SW 1271 (cell line): Measurements from ENCODE around the gene ZBTB37.
A peak's percentile ranks its signal among the peaks of the same experiment; 100 is the strongest.
"Not testable (repeated sequence)": the region's sequence is repeated elsewhere in the genome, so short reads cannot be mapped to it uniquely, and the experiment has no call there.

Experiments used
- DNase-seq, 2 experiments: peaks; one replicate each; lab custom pipeline; 2025; lab: John Stamatoyannopoulos, UW

Gene ZBTB37

DNA sequence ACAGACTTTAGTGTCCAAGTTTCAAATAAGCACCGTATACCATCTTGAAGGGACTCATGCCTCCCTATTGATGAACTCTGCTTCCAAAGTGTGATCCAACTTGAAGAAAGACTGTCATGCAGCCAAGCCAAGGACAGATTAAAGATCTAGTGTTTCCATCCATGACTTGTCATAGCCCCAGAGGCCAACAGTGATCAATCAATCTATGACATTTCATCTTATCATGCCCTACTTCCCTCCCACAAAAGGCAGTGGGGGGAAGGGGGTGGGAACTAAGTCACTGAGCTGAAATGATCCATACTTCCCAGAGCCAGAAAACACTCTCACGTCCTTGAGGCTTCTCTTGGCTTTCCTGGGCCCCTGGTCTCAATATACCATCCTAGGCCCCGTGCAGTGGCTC, 44.9 kb downstream of the ZBTB37 start:
- no peak for DNase-seq

DNA sequence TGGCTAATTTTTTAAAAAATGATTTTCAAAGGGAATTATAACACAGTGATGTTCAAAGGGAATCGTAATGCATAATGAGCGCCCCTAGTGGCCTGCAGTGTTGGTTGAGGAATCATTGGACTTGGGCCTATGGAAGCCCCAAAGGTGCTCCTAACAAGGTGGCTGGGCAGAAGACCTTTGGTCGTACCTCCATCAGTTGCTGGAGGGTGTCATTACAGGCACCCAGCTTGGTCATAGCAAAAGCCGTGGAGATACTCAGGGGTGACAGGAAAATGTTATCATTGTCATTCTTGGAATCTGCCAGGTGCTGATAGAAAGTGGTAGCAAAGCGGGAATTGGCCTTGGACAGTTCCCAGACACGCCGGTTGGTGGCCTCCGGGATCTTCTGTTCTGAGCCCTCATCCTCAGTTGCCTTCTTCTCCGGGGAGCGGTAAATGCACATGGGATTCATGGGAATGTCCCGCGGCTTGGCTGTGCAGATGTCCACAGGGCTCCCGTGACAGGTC, 46.2 kb downstream of the ZBTB37 start:
- DNase-seq = peak; percentile 4 to 11

DNA sequence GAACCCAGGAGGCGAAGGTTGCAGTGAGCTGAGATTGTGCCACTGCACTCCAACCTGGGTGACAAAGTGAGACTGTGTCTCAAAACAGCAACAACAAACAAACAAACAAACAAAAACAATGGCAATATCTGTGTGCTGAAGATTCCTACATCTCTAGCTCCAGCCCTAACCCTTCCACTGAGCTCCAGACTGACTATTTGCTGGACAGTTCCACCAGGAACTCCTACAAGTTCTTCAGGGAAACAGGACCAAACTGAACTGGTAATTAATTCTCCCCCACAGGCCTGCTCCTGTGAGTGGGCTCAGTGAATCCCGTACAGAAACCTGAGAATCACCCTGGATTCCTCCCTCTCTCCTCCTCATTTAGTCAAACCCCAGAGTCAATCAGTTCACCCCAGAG, 47.4 kb downstream of the ZBTB37 start:
- no peak for DNase-seq

DNA sequence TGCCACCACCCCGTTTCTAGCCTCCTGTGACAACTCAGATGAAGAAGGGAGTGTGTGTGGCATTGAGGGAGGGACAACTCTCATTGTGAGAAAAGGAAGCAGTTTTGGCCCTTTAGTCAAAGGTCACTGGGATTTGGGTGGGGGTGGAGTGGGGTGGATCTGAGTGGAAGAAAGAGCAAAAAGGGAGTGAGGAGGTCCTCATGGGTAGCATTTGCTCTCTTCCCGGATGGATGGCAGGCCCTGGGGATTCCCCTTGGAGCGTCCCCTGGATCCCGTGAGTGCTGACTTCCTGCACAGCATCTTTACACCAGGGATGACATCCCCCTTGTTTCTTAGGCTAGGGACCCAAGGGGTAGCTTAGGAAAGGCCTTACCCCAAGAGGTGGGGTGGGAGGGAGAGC, 48.5 kb downstream of the ZBTB37 start:
- no peak for DNase-seq

DNA sequence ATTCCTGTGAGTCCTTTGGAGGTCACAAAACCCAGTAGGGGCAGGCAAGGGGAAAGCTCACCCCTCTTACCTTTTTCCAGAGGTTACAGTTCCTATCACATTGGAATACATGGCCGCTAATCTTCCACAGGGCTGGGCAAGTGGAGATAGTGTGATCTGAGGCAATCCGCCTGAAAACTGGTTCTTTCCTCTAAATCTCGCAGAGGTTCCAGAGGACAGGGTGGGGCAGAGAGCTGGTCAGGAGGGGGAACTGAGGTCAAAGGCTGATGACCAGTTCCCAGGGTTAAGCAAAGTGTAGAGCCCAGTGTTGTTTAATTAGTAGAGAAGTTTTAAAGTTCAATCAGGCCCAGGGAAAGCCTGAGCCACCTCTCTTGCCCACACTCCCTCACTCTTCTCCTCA, 49.0 kb downstream of the ZBTB37 start, which contains the start of gene SERPINC1:
Gene SERPINC1, minus strand, starts transcription at position 179 of the 400 bp plus-strand sequence. Its CDS starts 68 bp downstream, at position 111.
- no peak for DNase-seq

DNA sequence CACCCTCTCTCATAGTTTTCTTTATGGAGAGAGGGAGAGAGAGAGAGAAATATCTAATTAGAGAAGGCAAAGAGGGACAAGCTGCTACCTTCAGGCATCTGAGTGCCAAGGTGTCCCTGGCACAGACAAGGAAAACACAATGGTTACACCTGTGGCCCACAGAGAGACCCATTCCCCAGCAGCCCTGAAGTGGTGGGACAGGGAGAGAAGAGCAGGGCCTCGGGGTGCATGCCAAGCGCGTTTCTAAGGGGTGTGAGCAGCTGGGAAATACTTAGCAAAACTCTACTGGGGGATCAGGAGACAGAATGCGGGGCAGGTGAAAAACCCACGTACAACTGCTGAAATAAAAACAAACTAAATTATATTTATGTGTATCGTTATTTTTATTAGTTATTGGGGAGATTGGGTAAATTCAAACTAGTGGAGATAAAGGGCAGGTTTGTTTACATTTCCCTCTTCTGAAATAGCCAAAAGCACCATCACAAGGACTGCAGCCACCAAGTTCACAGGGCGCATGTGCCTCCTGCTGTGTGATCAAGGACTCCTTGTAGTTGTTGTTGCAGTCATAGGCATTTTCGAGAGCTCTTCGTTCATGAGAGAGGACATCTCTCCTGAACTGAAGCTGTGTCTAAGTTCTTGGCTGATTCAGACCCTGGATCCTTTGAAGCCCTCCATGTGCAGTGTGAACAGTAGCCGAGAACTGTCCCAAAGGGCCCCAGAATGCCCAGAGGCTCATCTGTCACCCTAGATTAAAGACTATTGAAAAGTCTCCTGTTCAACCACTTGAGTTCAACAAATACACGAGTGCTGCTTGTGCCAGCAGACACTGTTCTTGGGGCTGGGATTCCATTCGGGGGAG, 49.7 kb downstream of the ZBTB37 start:
- DNase-seq = no peak

DNA sequence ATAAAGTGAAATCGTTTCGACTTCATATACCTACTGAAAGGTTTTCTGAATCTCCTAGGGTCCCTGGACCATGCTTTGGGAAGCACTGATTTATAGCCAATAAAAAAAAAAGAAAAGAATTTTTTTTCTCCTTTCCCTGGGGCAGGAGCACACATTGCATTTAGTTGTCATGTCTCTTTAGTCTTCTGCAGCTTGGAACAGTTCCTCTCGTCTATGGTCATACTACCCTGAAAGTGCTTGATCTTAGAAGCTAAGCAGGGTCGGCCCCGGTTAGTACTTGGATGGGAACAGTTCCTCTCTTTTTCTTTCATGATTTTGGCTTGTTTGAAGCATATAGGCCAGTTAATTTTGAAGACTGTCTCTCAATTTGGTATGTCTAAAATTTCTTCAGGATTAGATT, 52.7 kb downstream of the ZBTB37 start:
- no peak for DNase-seq

DNA sequence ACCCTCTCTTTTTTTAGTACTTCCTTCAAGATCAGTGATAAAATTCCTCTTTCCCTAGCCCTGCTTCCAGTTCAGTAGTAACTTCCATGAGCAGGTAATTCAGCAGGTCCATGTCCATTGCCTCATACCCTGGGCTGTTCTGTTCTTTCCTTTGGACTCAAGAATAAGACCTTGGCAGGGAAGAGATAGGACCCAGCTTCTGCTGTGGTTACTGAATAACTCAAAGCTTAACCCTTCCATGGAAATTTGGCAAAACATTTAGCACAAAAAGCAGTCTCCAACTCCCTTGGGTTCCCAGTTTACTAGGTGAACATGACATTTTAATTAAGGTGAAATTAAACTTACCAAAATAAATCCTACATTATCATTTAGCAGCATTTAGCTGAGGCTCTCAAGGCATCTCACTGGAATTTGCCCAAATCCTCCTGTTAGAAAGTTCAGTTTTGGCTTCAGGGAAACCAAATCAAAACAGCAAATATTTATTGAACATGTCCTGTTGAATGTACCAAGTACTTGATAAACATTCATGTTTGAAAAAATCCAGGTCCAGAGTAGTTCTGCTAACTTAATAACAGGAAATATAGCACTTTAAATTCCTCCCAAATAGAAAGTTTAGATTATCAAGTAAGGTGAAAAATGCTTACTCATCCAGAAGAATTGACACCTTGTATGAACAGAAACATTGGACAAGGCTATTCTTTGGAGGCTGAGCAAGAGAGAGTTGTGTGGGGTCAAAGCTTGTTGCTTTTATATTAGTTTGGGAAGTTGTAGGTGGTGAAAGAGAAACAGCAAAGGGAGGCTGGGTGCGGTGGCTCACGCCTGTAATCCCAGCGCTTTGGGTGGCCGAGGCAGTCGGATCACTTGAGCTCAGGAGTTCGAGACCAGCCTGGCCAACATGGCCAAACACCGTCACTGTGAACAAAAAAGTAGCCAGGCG, 57.4 kb downstream of the ZBTB37 start:
- no peak for DNase-seq

DNA sequence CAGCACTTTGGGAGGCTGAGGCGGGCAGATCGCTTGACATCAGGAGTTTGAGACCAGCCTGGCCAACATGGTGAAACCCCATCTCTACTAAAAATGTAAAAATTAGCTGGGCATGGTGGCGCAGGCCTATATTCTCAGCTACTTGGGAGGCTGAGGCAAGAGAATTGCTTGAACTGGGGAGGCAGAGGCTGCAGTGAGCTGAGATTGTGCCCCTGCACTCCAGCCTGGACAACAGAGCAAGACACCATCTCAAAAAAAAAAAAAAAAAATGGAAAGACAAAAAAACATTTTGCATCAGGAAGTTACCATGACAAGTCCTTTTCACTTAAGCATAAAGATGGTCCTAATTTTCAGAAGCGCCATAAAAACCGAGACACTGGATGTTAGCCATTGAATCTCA, 62.4 kb downstream of the ZBTB37 start:
- DNase-seq = not testable (repeated sequence)

DNA sequence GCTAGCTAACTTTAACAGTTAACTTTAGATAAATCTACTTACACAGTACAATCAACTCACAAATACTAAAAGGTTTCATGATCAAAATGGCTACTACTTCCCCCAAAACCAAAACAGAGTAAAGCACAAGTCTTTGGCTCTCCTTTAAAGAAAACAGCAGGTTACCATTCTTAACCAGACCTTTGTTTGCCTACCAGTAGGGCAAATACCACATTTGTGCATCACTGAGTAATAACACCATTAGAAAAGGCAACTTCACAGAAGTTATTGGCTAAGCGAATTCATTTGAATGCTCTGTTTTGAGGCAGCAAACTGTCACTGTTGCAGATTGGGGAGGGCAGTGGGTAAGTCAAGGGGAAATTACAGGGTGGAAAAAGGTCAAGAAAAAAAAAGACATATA, 66.3 kb downstream of the ZBTB37 start:
- no peak for DNase-seq

DNA sequence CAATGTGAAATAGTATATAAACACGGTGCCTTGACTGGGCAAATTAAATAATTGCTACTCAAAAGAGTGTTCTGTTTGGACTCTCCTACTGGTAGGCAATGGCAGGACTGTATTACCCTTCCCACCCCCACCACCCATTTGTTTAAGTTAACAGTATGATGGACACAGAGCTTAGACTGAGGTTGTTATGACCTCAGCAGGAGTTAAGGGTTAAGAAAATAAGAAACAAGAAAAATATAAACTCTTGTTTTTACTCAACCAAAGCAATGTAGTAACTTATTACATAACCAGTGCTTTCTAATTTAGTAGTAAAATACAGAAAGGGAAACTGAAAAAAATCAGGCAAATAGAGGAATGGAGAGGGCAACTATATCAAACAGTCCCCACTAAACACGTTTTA, 68.9 kb downstream of the ZBTB37 start:
- no peak for DNase-seq

DNA sequence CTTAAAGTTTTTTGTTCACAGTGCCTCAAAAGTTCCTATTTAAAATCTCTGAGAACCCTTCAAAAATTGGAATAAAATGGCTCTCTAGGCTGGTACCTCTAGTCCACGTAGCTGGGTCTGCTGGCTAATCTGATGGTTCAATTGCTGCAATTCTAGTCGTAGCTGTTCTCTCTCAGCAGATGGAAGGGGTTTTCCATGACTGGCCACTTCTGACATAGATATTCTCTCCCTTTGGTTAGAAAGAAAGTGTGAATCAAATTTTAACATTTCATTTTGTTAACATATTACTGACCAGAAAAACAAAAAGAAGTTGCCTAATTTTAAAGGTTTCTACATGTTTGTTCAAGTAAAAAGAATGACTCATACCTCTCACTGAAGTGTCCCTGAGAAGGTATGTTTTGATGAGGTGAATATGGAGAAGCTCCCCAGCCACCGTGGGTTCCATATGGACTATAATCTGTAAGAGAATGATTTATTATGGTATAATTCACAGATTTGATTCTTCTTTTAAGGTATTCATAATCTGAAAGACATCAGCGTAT, 78.3 kb downstream of the ZBTB37 start:
- no peak for DNase-seq

DNA sequence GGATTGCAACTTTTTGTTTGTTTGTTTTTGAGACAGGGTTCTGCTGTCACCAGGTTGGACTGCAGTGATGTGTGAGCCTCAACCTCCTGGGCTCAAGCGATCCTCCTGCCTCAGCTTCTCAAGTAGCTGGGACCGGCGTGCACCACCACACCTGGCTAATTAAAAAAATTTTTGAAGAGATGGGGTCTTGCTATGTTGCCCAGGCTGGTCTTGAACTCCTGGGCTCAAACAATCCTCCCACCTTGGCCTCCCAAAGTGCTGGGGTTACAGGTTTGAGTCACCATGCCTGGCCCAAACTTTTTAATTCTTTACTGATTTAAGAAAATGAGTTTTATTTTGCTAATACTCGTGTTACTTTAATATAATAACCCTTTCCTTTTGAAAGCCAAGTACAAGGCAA, 80.4 kb downstream of the ZBTB37 start:
- DNase-seq = no peak
